K562 (cell line): ENCODE measurements around the gene VGF. TPM values are rescaled to one million over a fixed set of nuclear protein-coding genes. Genes with fewer than 3 reads are reported as not detected.

Experiments
- CREB5 ChIP-seq: fragments of 250-450 bp; sonication (Bioruptor Pico); IDR thresholded peaks from 2 replicates; pipeline ENCODE4 v1.5.0; 2020; ENCODE audit warnings: mild to moderate bottlenecking
- DPF2 ChIP-seq: fragments of 450-650 bp; IDR thresholded peaks from 2 replicates; pipeline ENCODE4 v1.6.1; 2016
- HINFP ChIP-seq: fragments of 450-650 bp; conservative IDR thresholded peaks from 2 replicates; pipeline ENCODE4 v1.6.1; 2016; ENCODE audit warnings: missing genetic modification characterization, low read depth, mild to moderate bottlenecking, control low read depth, missing compliant biosample characterization
- PHB2 ChIP-seq: fragments of 450-650 bp; IDR thresholded peaks from 2 replicates; pipeline ENCODE4 v1.6.1; 2017; ENCODE audit warnings: low read depth
- PHF21A ChIP-seq: fragments of 450-650 bp; IDR thresholded peaks from 2 replicates; pipeline ENCODE4 v1.6.1; 2017; ENCODE audit warnings: low read depth, borderline replicate concordance
- POLR3G ChIP-seq: IDR thresholded peaks from 2 replicates; pipeline ENCODE4 v1.6.1; 2011; ENCODE audit not compliant: insufficient read length, insufficient replicate concordance; ENCODE audit errors: extremely low read depth
- PPARD ChIP-seq: fragments of 250-450 bp; sonication (Bioruptor Pico); IDR thresholded peaks from 2 replicates; pipeline ENCODE4 v1.8.0; 2022; ENCODE audit warnings: inconsistent platforms, mild to moderate bottlenecking, moderate library complexity
- SRF ChIP-seq, 2 experiments: fragments of 250-450, 450-650 bp in 1 of 2; sonication (Bioruptor Pico) in 1 of 2; sonication (generic) in 1 of 2; formaldehyde crosslinking; IDR thresholded peaks; 2 replicates each; pipeline versions ENCODE4 v1.5.0 to v1.5.1; 2020 to 2022; ENCODE audit warnings: mild to moderate bottlenecking in 1 of 2, missing genetic modification reagents in 1 of 2
- TEAD2 ChIP-seq: fragments of 450-650 bp; IDR thresholded peaks from 2 replicates; pipeline ENCODE4 v1.6.1; 2016; ENCODE audit warnings: missing genetic modification characterization, control low read depth, missing compliant biosample characterization
- ZMIZ1 ChIP-seq, 2 experiments: fragments of 150-350 bp in 1 of 2; IDR thresholded peaks; 2 replicates each; pipeline ENCODE4 v1.6.1; 2012 to 2016; ENCODE audit warnings: low read depth in 2 of 2, low read length in 2 of 2, mild to moderate bottlenecking in 1 of 2, moderate library complexity in 1 of 2
- ZNF561 ChIP-seq: fragments of 450-650 bp; formaldehyde crosslinking; conservative IDR thresholded peaks from 2 replicates; pipeline ENCODE4 v1.4.0; 2020; ENCODE audit warnings: mild to moderate bottlenecking, moderate library complexity
- ZNF778 ChIP-seq: fragments of 450-650 bp; formaldehyde crosslinking; IDR thresholded peaks from 2 replicates; pipeline ENCODE4 v1.4.0; 2020; ENCODE audit warnings: mild to moderate bottlenecking, moderate library complexity
- polyA plus RNA-seq, 8 experiments: library from polyadenylated mRNA; depleted of rRNA in 4 of 8; stranded (reverse) in 5 of 8; unstranded in 3 of 8; fragments of >200 nt; fragmentation: Nextera tagmentation in 2 of 8; fragmentation: Illumina TruSeq in 1 of 8; extraction: Ambion mirVana in 2 of 8; extraction: Trizol in 1 of 8; gene quantifications; 2 replicates each; pipeline versions ENCODE4 v1.2.1 to v1.2.3, GENCODE V29; 2011 to 2014; ENCODE audit warnings: inconsistent platforms in 1 of 8, missing spikeins in 1 of 8
- total RNA-seq, 7 experiments: library from RNA; depleted of rRNA in 6 of 7; stranded (reverse); fragments of >200 nt in 6 of 7; fragmentation: Illumina TruSeq in 2 of 7; extraction: Trizol in 2 of 7; gene quantifications; 2 replicates each; pipeline versions ENCODE4 v1.2.1 to v1.2.3, GENCODE V29; 2011 to 2021; ENCODE audit warnings: low replicate concordance in 1 of 7
- TF ChIP-seq, protein P1 (sequence below): fragments of 450-650 bp; IDR thresholded peaks from 2 replicates; pipeline ENCODE4 v1.6.1; 2016; ENCODE audit warnings: low read depth

The VGF gene
- total and polyA plus RNA-seq, 9 of the 15 experiments (the other 6 are each of a cell fraction or from before 2014, with no cell fraction given): 0.03 to 5.7 (median 0.34) TPM

DNA sequence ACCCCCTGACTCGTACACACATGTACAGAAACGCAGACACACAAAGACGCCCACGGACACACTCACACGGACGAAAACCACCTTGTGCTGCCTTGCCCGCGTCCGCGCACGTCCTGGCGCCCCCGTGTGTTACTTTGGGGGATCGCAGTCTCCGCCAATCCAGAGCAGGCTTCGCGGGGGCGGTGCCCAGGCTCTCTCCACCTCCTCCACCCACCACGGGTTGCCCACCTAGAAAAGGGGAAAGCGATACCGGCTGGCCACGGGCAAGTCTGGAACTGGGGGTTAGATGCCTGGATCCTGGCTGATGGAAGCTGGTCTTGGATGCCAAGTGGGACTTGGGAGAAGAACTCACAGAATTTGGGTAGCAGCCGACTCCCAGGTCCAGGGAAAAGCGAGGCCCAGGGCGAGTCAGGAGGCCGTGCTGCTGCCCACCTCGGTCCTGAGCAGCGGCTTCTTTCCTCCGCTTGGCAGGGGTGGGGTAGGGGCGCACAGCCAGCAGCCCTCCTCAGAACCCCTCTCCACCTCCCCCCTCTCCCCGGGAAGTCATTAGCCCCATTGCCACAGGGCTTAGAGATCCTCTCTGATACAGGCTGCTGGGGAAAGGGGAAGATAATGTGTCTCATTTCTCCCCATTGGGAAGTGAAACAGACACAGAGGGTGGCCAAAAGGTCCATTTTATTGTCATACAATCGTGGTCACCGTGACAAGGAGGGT lies 4.6 kb upstream of the VGF start (continued):
- TF ChIP-seq CREB5 (CRISPR knock-in tag): no peak
- no peak for TF ChIP-seq TEAD2 (tag)
- no peak; a peak in 1 of 4 replicates for TF ChIP-seq ZMIZ1 (IDR thresholded peaks at IDR 0.05; ENCODE audit: low read depth in 2 of 2, low read length in 2 of 2)
- no peak for TF ChIP-seq SRF (CRISPR knock-in tag; IDR thresholded peaks at IDR 0.05)
- TF ChIP-seq PHF21A: no peak
- TF ChIP-seq PPARD (CRISPR knock-in tag): no peak
- no peak for TF ChIP-seq HINFP (tag)
- TF ChIP-seq ZNF561 (CRISPR knock-in tag): no peak
- TF ChIP-seq, protein P1, sequence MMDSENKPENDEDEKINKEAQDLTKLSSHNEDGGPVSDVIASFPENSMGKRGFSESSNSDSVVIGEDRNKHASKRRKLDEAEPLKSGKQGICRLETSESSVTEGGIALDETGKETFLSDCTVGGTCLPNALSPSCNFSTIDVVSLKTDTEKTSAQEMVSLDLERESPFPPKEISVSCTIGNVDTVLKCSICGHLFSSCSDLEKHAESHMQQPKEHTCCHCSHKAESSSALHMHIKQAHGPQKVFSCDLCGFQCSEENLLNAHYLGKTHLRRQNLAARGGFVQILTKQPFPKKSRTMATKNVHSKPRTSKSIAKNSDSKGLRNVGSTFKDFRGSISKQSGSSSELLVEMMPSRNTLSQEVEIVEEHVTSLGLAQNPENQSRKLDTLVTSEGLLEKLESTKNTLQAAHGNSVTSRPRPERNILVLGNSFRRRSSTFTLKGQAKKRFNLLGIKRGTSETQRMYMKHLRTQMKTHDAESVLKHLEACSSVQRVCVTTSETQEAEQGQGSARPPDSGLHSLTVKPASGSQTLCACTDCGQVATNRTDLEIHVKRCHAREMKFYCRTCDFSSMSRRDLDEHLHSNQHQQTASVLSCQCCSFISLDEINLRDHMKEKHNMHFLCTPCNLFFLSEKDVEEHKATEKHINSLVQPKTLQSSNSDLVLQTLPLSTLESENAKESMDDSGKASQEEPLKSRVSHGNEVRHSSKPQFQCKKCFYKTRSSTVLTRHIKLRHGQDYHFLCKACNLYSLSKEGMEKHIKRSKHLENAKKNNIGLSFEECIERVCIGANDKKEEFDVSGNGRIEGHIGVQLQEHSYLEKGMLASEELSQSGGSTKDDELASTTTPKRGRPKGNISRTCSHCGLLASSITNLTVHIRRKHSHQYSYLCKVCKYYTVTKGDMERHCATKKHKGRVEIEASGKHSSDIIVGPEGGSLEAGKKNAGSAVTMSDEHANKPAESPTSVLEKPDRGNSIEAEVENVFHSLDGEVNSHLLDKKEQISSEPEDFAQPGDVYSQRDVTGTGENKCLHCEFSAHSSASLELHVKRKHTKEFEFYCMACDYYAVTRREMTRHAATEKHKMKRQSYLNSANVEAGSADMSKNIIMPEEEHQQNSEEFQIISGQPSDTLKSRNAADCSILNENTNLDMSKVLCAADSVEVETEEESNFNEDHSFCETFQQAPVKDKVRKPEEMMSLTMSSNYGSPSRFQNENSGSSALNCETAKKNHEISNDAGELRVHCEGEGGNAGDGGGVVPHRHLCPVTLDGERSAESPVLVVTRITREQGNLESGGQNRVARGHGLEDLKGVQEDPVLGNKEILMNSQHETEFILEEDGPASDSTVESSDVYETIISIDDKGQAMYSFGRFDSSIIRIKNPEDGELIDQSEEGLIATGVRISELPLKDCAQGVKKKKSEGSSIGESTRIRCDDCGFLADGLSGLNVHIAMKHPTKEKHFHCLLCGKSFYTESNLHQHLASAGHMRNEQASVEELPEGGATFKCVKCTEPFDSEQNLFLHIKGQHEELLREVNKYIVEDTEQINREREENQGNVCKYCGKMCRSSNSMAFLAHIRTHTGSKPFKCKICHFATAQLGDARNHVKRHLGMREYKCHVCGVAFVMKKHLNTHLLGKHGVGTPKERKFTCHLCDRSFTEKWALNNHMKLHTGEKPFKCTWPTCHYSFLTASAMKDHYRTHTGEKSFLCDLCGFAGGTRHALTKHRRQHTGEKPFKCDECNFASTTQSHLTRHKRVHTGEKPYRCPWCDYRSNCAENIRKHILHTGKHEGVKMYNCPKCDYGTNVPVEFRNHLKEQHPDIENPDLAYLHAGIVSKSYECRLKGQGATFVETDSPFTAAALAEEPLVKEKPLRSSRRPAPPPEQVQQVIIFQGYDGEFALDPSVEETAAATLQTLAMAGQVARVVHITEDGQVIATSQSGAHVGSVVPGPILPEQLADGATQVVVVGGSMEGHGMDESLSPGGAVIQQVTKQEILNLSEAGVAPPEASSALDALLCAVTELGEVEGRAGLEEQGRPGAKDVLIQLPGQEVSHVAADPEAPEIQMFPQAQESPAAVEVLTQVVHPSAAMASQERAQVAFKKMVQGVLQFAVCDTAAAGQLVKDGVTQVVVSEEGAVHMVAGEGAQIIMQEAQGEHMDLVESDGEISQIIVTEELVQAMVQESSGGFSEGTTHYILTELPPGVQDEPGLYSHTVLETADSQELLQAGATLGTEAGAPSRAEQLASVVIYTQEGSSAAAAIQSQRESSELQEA: no peak
- TF ChIP-seq POLR3G: no peak
- TF ChIP-seq ZNF778 (CRISPR knock-in tag): no peak
- no peak for TF ChIP-seq DPF2
- no peak for TF ChIP-seq PHB2
